ENCODE results near the gene STAG2. TPM values are rescaled to one million over a fixed set of nuclear protein-coding genes. Genes with fewer than 3 reads are reported as not detected.

Gene STAG2
- total RNA-seq, result 10 to 100 TPM; 22.6 to 78.0 (median 50.7) TPM

DNA sequence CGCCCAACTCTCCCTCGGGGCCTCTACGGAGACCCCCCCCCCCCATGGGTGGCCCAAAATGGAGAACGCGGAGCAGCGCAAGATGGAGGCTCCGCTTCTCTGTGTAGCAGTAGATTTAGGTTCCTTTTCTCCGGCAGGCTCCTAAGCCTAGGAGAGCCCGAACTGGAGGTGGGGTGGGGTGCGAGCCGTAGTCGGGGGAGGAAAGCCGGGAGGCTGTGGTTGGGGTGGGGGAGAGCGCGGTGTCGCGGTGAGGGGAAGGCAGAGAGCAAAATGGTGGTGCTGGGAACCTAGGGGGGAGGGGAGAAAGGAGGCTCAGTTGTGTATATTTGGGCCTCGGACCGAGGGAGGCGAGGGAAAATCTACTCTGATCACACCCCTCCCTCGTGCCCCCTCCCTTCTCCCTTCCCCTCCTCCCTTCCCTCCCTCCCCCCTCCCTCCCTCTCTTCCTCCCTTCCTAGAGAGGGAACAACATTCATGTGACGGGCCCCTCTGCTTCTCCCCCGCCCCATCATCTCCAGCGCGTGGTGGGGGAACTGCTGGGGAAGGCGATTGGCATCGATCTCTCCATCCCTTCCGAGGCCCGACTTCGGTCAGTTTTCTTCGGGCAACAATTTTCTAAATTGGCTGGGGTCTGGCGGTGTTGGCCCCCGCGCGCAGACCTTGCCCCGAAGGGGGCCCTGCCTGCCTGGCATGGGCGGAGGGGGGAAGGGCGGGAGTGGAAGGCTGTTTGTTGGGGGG lies at the start of gene STAG2:
TSS of gene STAG2 (plus strand) at position 439 of the 738 bp plus-strand sequence. CDS start 60,922 bp downstream, outside the sequence.
- H3K36me3 ChIP-seq, result no peaks in the 10 kb centered on the region
- no peaks in the 10 kb centered on the region for H3K9me3 ChIP-seq
- peaks cover 0 to 34% (median 0%) of the 10 kb centered on the region in 3 donors for H3K4me1 ChIP-seq
- intact Hi-C loops (cut with DNase I), result no loop called here
- H3K4me3 ChIP-seq, result peak within 1 kb of the TSS; percentile 68 to 81 (median 76)
- TF ChIP-seq POLR2A (IDR thresholded peaks at IDR 0.05) (peak in 1 of 4 donors; percentile 52), CTCF (IDR thresholded peaks at IDR 0.05) (no peak)
- H3K27ac ChIP-seq, result peak within 1 kb of the TSS; percentile 96 to 99 (median 98)
- H3K27me3 ChIP-seq, result no peaks in the 10 kb centered on the region
- 2 to 50% methylated on average over 10 to 14 of the region's 38 CpGs for WGBS, 2 donors
- peak; percentile 14 for DNase-seq

DNA sequence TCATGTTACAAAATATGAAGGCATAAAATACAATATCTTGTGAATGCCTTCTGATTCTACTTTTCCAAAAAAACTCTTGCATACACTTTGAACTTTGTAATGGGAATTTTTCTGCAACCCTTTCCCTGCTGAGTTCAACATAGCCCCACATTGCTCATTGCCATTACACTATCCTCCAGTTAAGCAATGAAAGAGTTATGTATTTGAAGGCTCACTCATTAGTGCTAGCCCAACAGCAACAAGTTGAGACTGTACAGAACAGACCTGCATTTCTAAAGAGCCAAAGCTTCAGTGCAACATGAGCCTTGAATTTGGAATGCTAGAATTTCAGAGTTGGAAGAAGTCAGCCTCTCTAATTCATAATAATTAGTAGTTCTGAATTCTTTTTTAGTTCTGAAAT lies 44.4 kb upstream of the STAG2 start:
- H3K27me3 ChIP-seq, result no peaks in the 10 kb centered on the region
- H3K27ac ChIP-seq, result no peak overlapping the region
- no peak for DNase-seq
- intact Hi-C loops (cut with DNase I), result no loop called here
- H3K36me3 ChIP-seq, result no peaks in the 10 kb centered on the region
- H3K4me1 ChIP-seq, result no peaks in the 10 kb centered on the region
- TF ChIP-seq CTCF (IDR thresholded peaks at IDR 0.05), result no peak
- TF ChIP-seq POLR2A (IDR thresholded peaks at IDR 0.05), result no peak
- no peak overlapping the region for H3K4me3 ChIP-seq
- no peaks in the 10 kb centered on the region for H3K9me3 ChIP-seq

GRCh38 chrX:123918106-123918721 lies 43.3 kb upstream of the STAG2 start:
- Histone ChIP-seq H3K4me3 (no peak overlapping the region), H3K36me3 (no peaks in the 10 kb centered on the region), H3K9me3 (no peaks in the 10 kb centered on the region), H3K27ac (no peak overlapping the region), H3K27me3 (no peaks in the 10 kb centered on the region), H3K4me1 (no peaks in the 10 kb centered on the region)
- intact Hi-C loops (cut with DNase I), result no loop called here
- DNase-seq, result no peak
- WGBS, 2 donors, result 49 to 54% methylated on average over 4 of the region's 4 CpGs
- no peak for TF ChIP-seq CTCF (IDR thresholded peaks at IDR 0.05)
- no peak for TF ChIP-seq POLR2A (IDR thresholded peaks at IDR 0.05)

- Histone ChIP-seq H3K4me1 (no peaks in the 10 kb centered on the region), H3K4me3 (no peak overlapping the region), H3K36me3 (no peaks in the 10 kb centered on the region), H3K9me3 (no peaks in the 10 kb centered on the region), H3K27ac (no peak overlapping the region), H3K27me3 (no peaks in the 10 kb centered on the region)
- no peak for DNase-seq
- 8 to 25% methylated on average over 1 of the region's 1 CpG for WGBS, 2 donors
- intact Hi-C loops (cut with DNase I), result no loop called here
- TF ChIP-seq CTCF (IDR thresholded peaks at IDR 0.05), result no peak
- TF ChIP-seq POLR2A (IDR thresholded peaks at IDR 0.05), result no peak
Observed at GRCh38 chrX:123920105-123920785, 41.3 kb upstream of the STAG2 start.

DNA sequence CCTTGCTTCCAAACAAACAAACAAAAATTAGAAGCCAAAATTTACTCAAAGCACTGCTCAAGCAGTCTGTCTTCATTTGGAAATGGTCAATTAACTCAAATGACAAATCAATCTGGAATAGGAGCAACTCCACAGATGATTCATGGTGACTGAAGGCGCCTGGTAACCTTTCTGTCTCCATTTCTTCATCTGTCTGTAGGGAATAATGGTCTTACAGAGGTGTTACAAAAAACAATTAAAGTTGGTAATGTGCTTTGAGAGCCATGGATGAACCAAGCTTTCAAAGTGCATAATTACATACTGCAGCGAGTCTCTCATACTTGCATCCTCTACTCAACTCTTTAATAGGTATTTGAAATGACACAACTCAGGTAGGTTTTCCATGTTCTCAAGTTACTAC lies 38.3 kb upstream of the STAG2 start:
- 78 to 96% methylated on average over 2 of the region's 2 CpGs for WGBS, 2 donors

More for the DNA sequence above, 38.3 kb upstream of the STAG2 start:
- H3K36me3 ChIP-seq, result no peaks in the 10 kb centered on the region
- no peak for TF ChIP-seq POLR2A (IDR thresholded peaks at IDR 0.05)
- TF ChIP-seq CTCF (IDR thresholded peaks at IDR 0.05), result no peak
- intact Hi-C loops (cut with DNase I), result no loop called here
- no peak for DNase-seq
- H3K4me1 ChIP-seq, result no peaks in the 10 kb centered on the region
- H3K27me3 ChIP-seq, result no peaks in the 10 kb centered on the region
- no peak overlapping the region for H3K27ac ChIP-seq
- H3K4me3 ChIP-seq, result no peak overlapping the region
- H3K9me3 ChIP-seq, result no peaks in the 10 kb centered on the region

Data from esophagus squamous epithelium (tissue), 5 donors.